HepG2 (cell line): ENCODE measurements around the gene NAV1. TPM values are rescaled to one million over a fixed set of nuclear protein-coding genes. Genes with fewer than 3 reads are reported as not detected.

ENCODE experiments used
- ATAC-seq: fragments of 200-7000 bp; cut with Tn5 transposase; 3 replicates; pipeline ENCODE4 v1.9.1; 2020; ENCODE audit warnings: mild to moderate bottlenecking, moderate library complexity
- BruUV-seq: library from RNA; stranded (reverse); fragments of 400-500 nt; replicated peaks from 2 replicates; lab custom pipeline; 2021; lab: Mats Ljungman, UMichigan
- CTCF ChIA-PET: fragments of 300-600 bp; formaldehyde crosslinking; extraction: SDS; loops from one replicate; lab custom pipeline; 2021; ENCODE audit warnings: low total read pairs, inconsistent platforms, low intra/inter-chr PET ratio; lab: Yijun Ruan, JAX
- POLR2A ChIA-PET: fragments of 350-600 bp; sonication (Branson Sonifier 250); formaldehyde crosslinking; loops from one replicate; lab custom pipeline; 2020; ENCODE audit warnings: antibody characterized with exemption, inconsistent platforms; lab: Yijun Ruan, JAX
- DNase-seq: peaks from one replicate; pipeline ENCODE4 v3.0.0-alpha.2; 2015; ENCODE audit warnings: low spot score
- FAIRE-seq: peaks from 3 replicates; lab custom pipeline; 2011; peaks lifted over from hg19 to GRCh38; lab: Jason Lieb, UNC
- H2AFZ ChIP-seq: one replicate; pipeline ENCODE4 v1.6.1; 2011; ENCODE audit warnings: low read length, inconsistent platforms
- H3K27ac ChIP-seq: fragments of 300-600 bp; 3 replicates; pipeline ENCODE4 v1.8.0; 2011; ENCODE audit warnings: mixed run types, mild to moderate bottlenecking, mixed read lengths, low read length, inconsistent platforms; ENCODE audit not compliant: insufficient read depth; ENCODE audit errors: extremely low read length
- H3K27me3 ChIP-seq, 2 experiments: fragments of 200-600 bp in 1 of 2; 2 replicates in 1 of 2; 3 replicates in 1 of 2; pipeline versions ENCODE4 v1.6.0 to v1.8.0; 2011; ENCODE audit warnings: low read length in 2 of 2, mild to moderate bottlenecking in 2 of 2, moderate library complexity in 2 of 2, inconsistent platforms in 1 of 2; ENCODE audit not compliant: insufficient read depth in 2 of 2, control insufficient read depth in 1 of 2
- H3K36me3 ChIP-seq, 2 experiments: fragments of 200-600 bp in 1 of 2; replicated peaks in 1 of 2; 2 replicates in 1 of 2; 3 replicates in 1 of 2; pipeline versions ENCODE4 v1.5.1 to v1.8.0; 2011; ENCODE audit warnings: low read length in 2 of 2, inconsistent platforms in 1 of 2; ENCODE audit not compliant: insufficient read depth in 2 of 2, control insufficient read depth in 1 of 2
- H3K4me1 ChIP-seq: 2 replicates; pipeline ENCODE4 v1.5.1; 2012; ENCODE audit warnings: low read length, inconsistent platforms; ENCODE audit not compliant: insufficient read depth
- H3K4me2 ChIP-seq: 2 replicates; pipeline ENCODE4 v1.6.0; 2011; ENCODE audit warnings: low read depth, low read length, inconsistent platforms
- H3K4me3 ChIP-seq, 3 experiments: fragments of 200-600 bp in 1 of 3; sonication (generic), shearing (Covaris generic) in 1 of 3; replicated peaks in 1 of 3; 2 replicates each; pipeline ENCODE4 v1.5.1; 2011 to 2016; ENCODE audit warnings: low read length in 3 of 3, inconsistent platforms in 2 of 3, low read depth in 2 of 3, mild to moderate bottlenecking in 2 of 3, control low read depth in 1 of 3, mixed read lengths in 1 of 3; ENCODE audit not compliant: insufficient read depth in 1 of 3
- H3K79me2 ChIP-seq: one replicate; pipeline ENCODE4 v1.6.1; 2011; ENCODE audit warnings: low read length, inconsistent platforms; ENCODE audit not compliant: insufficient read depth
- H3K9ac ChIP-seq: 2 replicates; pipeline ENCODE4 v1.6.0; 2011; ENCODE audit warnings: mild to moderate bottlenecking, low read depth, low read length, inconsistent platforms; ENCODE audit not compliant: insufficient read depth
- H3K9me3 ChIP-seq: 2 replicates; pipeline ENCODE4 v1.5.1; 2012; ENCODE audit warnings: mild to moderate bottlenecking, low read length
- H4K20me1 ChIP-seq: 2 replicates; pipeline ENCODE4 v1.6.0; 2011; ENCODE audit warnings: inconsistent platforms, mild to moderate bottlenecking, low read length, moderate library complexity; ENCODE audit not compliant: insufficient read depth
- CAMTA2 ChIP-seq: sonication (generic); formaldehyde crosslinking; IDR thresholded peaks from 2 replicates; pipeline ENCODE4 v1.4.0; 2020; ENCODE audit warnings: mild to moderate bottlenecking, missing genetic modification reagents, borderline replicate concordance
- DNMT3B ChIP-seq: conservative IDR thresholded peaks from 2 replicates; pipeline ENCODE4 v1.6.1; 2016; ENCODE audit warnings: missing biosample characterization, control low read depth
- ELF3 ChIP-seq: IDR thresholded peaks from 2 replicates; pipeline ENCODE4 v1.6.1; 2016; ENCODE audit warnings: missing genetic modification reagents, missing compliant biosample characterization
- ETV5 ChIP-seq: IDR thresholded peaks from 2 replicates; pipeline ENCODE4 v1.6.1; 2018; ENCODE audit warnings: missing biosample characterization, missing genetic modification reagents, inconsistent platforms, borderline replicate concordance
- GFI1 ChIP-seq: sonication (generic); formaldehyde crosslinking; IDR thresholded peaks from 2 replicates; pipeline ENCODE4 v1.5.0; 2020; ENCODE audit warnings: missing genetic modification reagents, mild to moderate bottlenecking, borderline replicate concordance
- GTF3A ChIP-seq: sonication (generic); formaldehyde crosslinking; conservative IDR thresholded peaks from 2 replicates; pipeline ENCODE4 v1.4.0; 2020; ENCODE audit warnings: mild to moderate bottlenecking, missing genetic modification reagents
- HNF1A ChIP-seq, 2 experiments: sonication (generic) in 1 of 2; formaldehyde crosslinking in 1 of 2; IDR thresholded peaks; 2 replicates each; pipeline versions ENCODE4 v1.4.0 to v1.6.1; 2016 to 2020; ENCODE audit warnings: borderline replicate concordance in 1 of 2, low read depth in 1 of 2, mild to moderate bottlenecking in 1 of 2, missing genetic modification reagents in 1 of 2
- JDP2 ChIP-seq: sonication (generic); formaldehyde crosslinking; IDR thresholded peaks from 2 replicates; pipeline ENCODE4 v1.8.1; 2022; ENCODE audit warnings: missing genetic modification reagents, borderline replicate concordance
- MTA1 ChIP-seq: sonication (generic); formaldehyde crosslinking; IDR thresholded peaks from 2 replicates; pipeline ENCODE4 v1.4.0; 2020; ENCODE audit warnings: missing genetic modification reagents, mild to moderate bottlenecking, borderline replicate concordance
- PBX3 ChIP-seq: sonication (generic); formaldehyde crosslinking; IDR thresholded peaks from 2 replicates; pipeline ENCODE4 v1.8.1; 2023; ENCODE audit warnings: missing genetic modification reagents, inconsistent platforms, borderline replicate concordance
- RBFOX2 ChIP-seq: fragments of 200-400 bp; formaldehyde crosslinking; IDR thresholded peaks from 2 replicates; pipeline ENCODE4 v1.6.1; 2017; ENCODE audit warnings: low read depth, mild to moderate bottlenecking, low read length
- RXRA ChIP-seq: sonication (generic); formaldehyde crosslinking; IDR thresholded peaks from 2 replicates; pipeline ENCODE4 v1.5.1; 2020; ENCODE audit warnings: missing genetic modification reagents
- SOX13 ChIP-seq, 3 experiments: fragments of 450-650 bp in 1 of 3; sonication (generic) in 1 of 3; formaldehyde crosslinking in 1 of 3; IDR thresholded peaks in 2 of 3; conservative IDR thresholded peaks in 1 of 3; 2 replicates each; pipeline versions ENCODE4 v1.5.0 to v1.6.1; 2016 to 2020; ENCODE audit warnings: antibody characterized with exemption in 1 of 3, mild to moderate bottlenecking in 1 of 3, missing compliant biosample characterization in 1 of 3, missing genetic modification reagents in 1 of 3, moderate library complexity in 1 of 3
- SRSF4 ChIP-seq: fragments of 200-400 bp; formaldehyde crosslinking; IDR thresholded peaks from one replicate; pipeline ENCODE4 v1.6.1; 2018; ENCODE audit warnings: mild to moderate bottlenecking, low read depth, low read length, moderate library complexity; ENCODE audit not compliant: poor library complexity, severe bottlenecking
- STAG1 ChIP-seq: sonication (generic); formaldehyde crosslinking; IDR thresholded peaks from 2 replicates; pipeline ENCODE4 v1.4.0; 2020; ENCODE audit warnings: missing genetic modification reagents
- TEAD3 ChIP-seq: optimal IDR thresholded peaks from 2 replicates; pipeline ENCODE3; 2016; ENCODE audit warnings: borderline replicate concordance
- ZNF10 ChIP-seq: sonication (generic); formaldehyde crosslinking; IDR thresholded peaks from 2 replicates; pipeline ENCODE4 v1.4.0; 2020; ENCODE audit warnings: mild to moderate bottlenecking, low read depth, missing genetic modification reagents, borderline replicate concordance
- ZNF24 ChIP-seq: fragments of 450-650 bp; IDR thresholded peaks from 2 replicates; pipeline ENCODE4 v1.6.1; 2017; ENCODE audit warnings: antibody characterized with exemption, mild to moderate bottlenecking
- ZNF724P ChIP-seq: sonication (generic); formaldehyde crosslinking; IDR thresholded peaks from 2 replicates; pipeline ENCODE4 v1.8.0; 2022; ENCODE audit warnings: missing genetic modification reagents, borderline replicate concordance
- WGBS: methylation state at CpG from one replicate; pipeline ENCODE4 v1.1.6; 2017; ENCODE audit warnings: low lambda C conversion rate; 5-methylcytosine and 5-hydroxymethylcytosine counted together
- in situ Hi-C: cut with HindIII; loops from 2 replicates; pipeline ENCODE4 v1.10.0; 2017; ENCODE audit warnings: low pct_unique_long_range_greater_than_20kb; ENCODE audit not compliant: extremely low pct_ligation_motif_present
- intact Hi-C: fragments of 100-400 bp; cut with micrococcal nuclease; formaldehyde crosslinking; loops from one replicate; pipeline ENCODE4 v1.10.0; 2022; ENCODE audit not compliant: unreplicated experiment
- polyA plus RNA-seq, 8 experiments: library from polyadenylated mRNA; depleted of rRNA in 3 of 8; stranded (reverse) in 7 of 8; unstranded in 1 of 8; fragments of >200 nt; fragmentation: Illumina TruSeq in 4 of 8; extraction: Trizol in 4 of 8; gene quantifications; 2 replicates each; pipeline versions ENCODE4 v1.2.1 to v1.2.3, GENCODE V29; 2011 to 2016; ENCODE audit warnings: low read depth in 4 of 8, missing spikeins in 1 of 8, mixed read lengths in 1 of 8; ENCODE audit not compliant: insufficient read depth in 1 of 8
- total RNA-seq, 5 experiments: library from RNA; depleted of rRNA; stranded (reverse); fragments of >200 nt; fragmentation: Illumina TruSeq; extraction: Trizol; gene quantifications; 2 replicates each; pipeline ENCODE4 v1.2.3, GENCODE V29; 2016; ENCODE audit warnings: low read depth in 1 of 5

NAV1 gene
- total and polyA plus RNA-seq, 2 of the 13 experiments (the other 11 are each of a cell fraction or from before 2014, with no cell fraction given): not detected

GRCh38 chr1:201573030-201573429 lies 34.1 kb downstream of the NAV1 start:
- Histone ChIP-seq H2AFZ (no peak overlapping the region), H3K27ac (no peak overlapping the region), H3K9ac (no peak overlapping the region), H3K4me3 (no peak overlapping the region), H3K9me3 (no peaks in the 10 kb centered on the region), H3K36me3 (no peaks in the 10 kb centered on the region), H4K20me1 (no peaks in the 10 kb centered on the region), H3K4me1 (no peaks in the 10 kb centered on the region), H3K79me2 (no peaks in the 10 kb centered on the region), H3K4me2 (no peak overlapping the region), H3K27me3 (peaks cover 5 to 24% of the 10 kb centered on the region in 2 experiments; a peak in 3 of 5 replicates)
- DNase-seq (no peak), FAIRE-seq (no peak), ATAC-seq (no peak)
- intact Hi-C loops: no loop called here
- BruUV-seq: no TSS peak
- in situ Hi-C loops: no loop called here
- ChIA-PET POLR2A (no interaction called here), CTCF (no interaction called here)
- 2% methylated on average over 3 of the region's 4 CpGs for WGBS
- TF ChIP-seq PBX3 (CRISPR knock-in tag) (no peak), ZNF10 (CRISPR knock-in tag) (no peak), JDP2 (no peak), CAMTA2 (CRISPR knock-in tag) (no peak), RBFOX2 (no peak), ZNF724P (CRISPR knock-in tag) (no peak), ELF3 (CRISPR knock-in tag) (no peak), SOX13 (IDR thresholded peaks at IDR 0.05) (no peak), SOX13 (CRISPR knock-in tag; conservative IDR thresholded peaks at IDR 0.05 in 1 of 2, IDR thresholded peaks at IDR 0.05 in 1 of 2) (no peak), GFI1 (CRISPR knock-in tag) (no peak), ETV5 (CRISPR knock-in tag) (no peak), SRSF4 (no peak), TEAD3 (CRISPR knock-in tag) (no peak), HNF1A (IDR thresholded peaks at IDR 0.05; ENCODE audit: low read depth) (no peak), HNF1A (CRISPR knock-in tag; IDR thresholded peaks at IDR 0.05; ENCODE audit: borderline replicate concordance) (no peak), MTA1 (CRISPR knock-in tag) (no peak), STAG1 (CRISPR knock-in tag) (no peak), RXRA (CRISPR knock-in tag) (no peak), DNMT3B (no peak), GTF3A (no peak), ZNF24 (no peak)
